HCT116 (cell line): ENCODE results near the gene PRMT3. TPM values are rescaled to one million over a fixed set of nuclear protein-coding genes. Genes with fewer than 3 reads are reported as not detected.

Experiments used
- ATAC-seq: fragments of 200-7000 bp; cut with Tn5 transposase; 2 replicates; pipeline ENCODE4 v1.9.1; 2020; ENCODE audit warnings: mild to moderate bottlenecking, moderate library complexity
- BruUV-seq: library from RNA; stranded (reverse); fragments of 400-500 nt; replicated peaks from 2 replicates; lab custom pipeline; 2021; lab: Mats Ljungman, UMichigan
- CTCF ChIA-PET: fragments of 300-600 bp; sonication (Branson Sonifier 250); formaldehyde crosslinking; loops from one replicate; lab custom pipeline; 2021; ENCODE audit warnings: antibody characterized with exemption; lab: Charles Lee
- POLR2A ChIA-PET: fragments of 300-600, 350-600 bp; sonication (Branson Sonifier 250); formaldehyde crosslinking; loops from one replicate; lab custom pipeline; 2021; ENCODE audit warnings: antibody characterized with exemption; lab: Charles Lee
- RAD21 ChIA-PET, 2 experiments: fragments of 300-600 bp; sonication (Branson Sonifier 250); formaldehyde crosslinking; loops; one replicate each; lab custom pipeline; 2023; ENCODE audit warnings: low total read pairs in 2 of 2; ENCODE audit not compliant: uncharacterized antibody in 2 of 2, unreplicated experiment in 2 of 2, low non-redundant PET in 1 of 2; lab: Charles Lee
- DNase-seq: peaks from one replicate; pipeline ENCODE4 v3.0.0-alpha.2; 2010; ENCODE audit warnings: low read depth, low spot score
- H2AFZ ChIP-seq: fragments of 200-600 bp; shearing (Covaris generic), sonication (generic); 2 replicates; pipeline ENCODE4 v1.6.1; 2017; ENCODE audit warnings: low read depth, mixed run types, mixed read lengths, antibody characterized with exemption, low read length; ENCODE audit not compliant: poor library complexity, severe bottlenecking
- H3K27ac ChIP-seq: 2 replicates; pipeline ENCODE4 v1.5.1; 2012; ENCODE audit warnings: low read depth, low read length
- H3K27me3 ChIP-seq: fragments of 200-600 bp; sonication (generic); 2 replicates; pipeline ENCODE4 v1.6.1; 2016; ENCODE audit warnings: mixed run types, low read length, mixed read lengths; ENCODE audit not compliant: insufficient read depth
- H3K36me3 ChIP-seq, 2 experiments: fragments of 200-500 bp in 1 of 2; fragments of 200-600 bp in 1 of 2; sonication (Bioruptor generic) in 1 of 2; sonication (generic) in 1 of 2; 2 replicates each; pipeline versions ENCODE4 v1.5.1 to v1.6.1; 2014 to 2016; ENCODE audit warnings: low read length in 2 of 2, inconsistent platforms in 1 of 2, mixed read lengths in 1 of 2, mixed run types in 1 of 2; ENCODE audit not compliant: insufficient read depth in 2 of 2, control insufficient read depth in 1 of 2
- H3K4me1 ChIP-seq, 2 experiments: fragments of 200-600 bp in 1 of 2; sonication (generic) in 1 of 2; 2 replicates each; pipeline versions ENCODE4 v1.5.1 to v1.6.1; 2012 to 2017; ENCODE audit warnings: low read length in 2 of 2, inconsistent platforms in 1 of 2, mild to moderate bottlenecking in 1 of 2, mixed read lengths in 1 of 2, mixed run types in 1 of 2, moderate library complexity in 1 of 2; ENCODE audit not compliant: insufficient read depth in 2 of 2, control insufficient read depth in 1 of 2
- H3K4me2 ChIP-seq: fragments of 200-600 bp; sonication (generic); 2 replicates; pipeline ENCODE4 v1.6.1; 2017; ENCODE audit warnings: mixed run types, low read length, mixed read lengths
- H3K4me3 ChIP-seq, 2 experiments: fragments of 200-600 bp in 1 of 2; sonication (generic) in 1 of 2; replicated peaks in 1 of 2; 2 replicates each; pipeline ENCODE4 v1.5.1; 2011 to 2016; ENCODE audit warnings: low read length in 2 of 2, control low read depth in 1 of 2, low read depth in 1 of 2, mild to moderate bottlenecking in 1 of 2, mixed read lengths in 1 of 2, mixed run types in 1 of 2
- H3K79me2 ChIP-seq: fragments of 200-600 bp; sonication (generic); 2 replicates; pipeline ENCODE4 v1.6.1; 2017; ENCODE audit warnings: mild to moderate bottlenecking, mixed run types, low read length, moderate library complexity, mixed read lengths; ENCODE audit not compliant: insufficient read depth
- H3K9ac ChIP-seq: fragments of 200-600 bp; sonication (generic); 2 replicates; pipeline ENCODE4 v1.6.1; 2016; ENCODE audit warnings: low read length, mixed read lengths
- H3K9me2 ChIP-seq: fragments of 200-600 bp; sonication (generic), shearing (Covaris generic); 2 replicates; pipeline ENCODE4 v1.6.1; 2017; ENCODE audit warnings: mixed run types, mild to moderate bottlenecking, moderate library complexity; ENCODE audit not compliant: insufficient read depth
- H3K9me3 ChIP-seq, 2 experiments: fragments of 200-500 bp in 1 of 2; fragments of 200-600 bp in 1 of 2; sonication (Bioruptor generic) in 1 of 2; sonication (generic) in 1 of 2; 2 replicates each; pipeline ENCODE4 v1.6.1; 2014 to 2017; ENCODE audit warnings: low read length in 2 of 2, mixed read lengths in 2 of 2, inconsistent platforms in 1 of 2, low read depth in 1 of 2, mild to moderate bottlenecking in 1 of 2, mixed run types in 1 of 2, moderate library complexity in 1 of 2; ENCODE audit not compliant: control insufficient read depth in 1 of 2, insufficient read depth in 1 of 2
- H4K20me1 ChIP-seq: fragments of 200-600 bp; sonication (generic), shearing (Covaris generic); 2 replicates; pipeline ENCODE4 v1.6.1; 2017; ENCODE audit warnings: mixed run types, mild to moderate bottlenecking, moderate library complexity; ENCODE audit not compliant: insufficient read depth
- CBX3 ChIP-seq: IDR thresholded peaks from 2 replicates; pipeline ENCODE4 v1.6.1; 2012; ENCODE audit warnings: low read depth
- EZH2 ChIP-seq: fragments of 200-600 bp; sonication (generic); IDR thresholded peaks from 2 replicates; pipeline ENCODE4 v1.6.1; 2017; ENCODE audit warnings: antibody characterized with exemption, mixed run types
- JUND ChIP-seq: IDR thresholded peaks from 2 replicates; pipeline ENCODE4 v1.6.1; 2012
- SIN3A ChIP-seq: IDR thresholded peaks from 2 replicates; pipeline ENCODE4 v1.6.1; 2012; ENCODE audit warnings: low read depth
- SP1 ChIP-seq: IDR thresholded peaks from 2 replicates; pipeline ENCODE4 v1.6.1; 2012; ENCODE audit warnings: low read depth
- SRF ChIP-seq: IDR thresholded peaks from 2 replicates; pipeline ENCODE4 v1.6.1; 2012; ENCODE audit warnings: low read depth
- TCF7L2 ChIP-seq: IDR thresholded peaks from 2 replicates; pipeline ENCODE4 v1.7.0; 2011; ENCODE audit warnings: borderline replicate concordance, inconsistent platforms; ENCODE audit not compliant: insufficient read depth, insufficient read length; ENCODE audit errors: extremely low read depth
- ZFX ChIP-seq: fragments of 450-650 bp; IDR thresholded peaks from 2 replicates; pipeline ENCODE4 v1.6.1; 2017
- intact Hi-C: fragments of 100-400 bp; cut with micrococcal nuclease; formaldehyde crosslinking; loops from 2 replicates; pipeline ENCODE4 v1.10.0; 2022
- total RNA-seq: library from RNA; stranded (reverse); gene quantifications from one replicate; pipeline ENCODE4 v1.2.1, GENCODE V29; 2021; ENCODE audit not compliant: unreplicated experiment
- TF ChIP-seq, protein P1 (sequence below), 3 experiments: fragments of 200-600 bp in 1 of 3; sonication (generic) in 1 of 3; IDR thresholded peaks in 2 of 3; conservative IDR thresholded peaks in 1 of 3; 2 replicates each; pipeline ENCODE4 v1.5.1; 2012 to 2017; ENCODE audit warnings: low read depth in 2 of 3, low read length in 2 of 3, antibody characterized with exemption in 1 of 3, borderline replicate concordance in 1 of 3, control low read depth in 1 of 3, mild to moderate bottlenecking in 1 of 3, mixed read lengths in 1 of 3, mixed run types in 1 of 3, moderate library complexity in 1 of 3; ENCODE audit not compliant: insufficient read depth in 1 of 3
- TF ChIP-seq, protein P2 (sequence below): IDR thresholded peaks from 2 replicates; pipeline ENCODE4 v1.6.1; 2012; ENCODE audit warnings: low read depth
- TF ChIP-seq, protein P3 (sequence below): IDR thresholded peaks from 2 replicates; pipeline ENCODE4 v1.6.1; 2012

Gene PRMT3
- total RNA-seq, 1 experiment from 2014 or later: 24.3 TPM

DNA sequence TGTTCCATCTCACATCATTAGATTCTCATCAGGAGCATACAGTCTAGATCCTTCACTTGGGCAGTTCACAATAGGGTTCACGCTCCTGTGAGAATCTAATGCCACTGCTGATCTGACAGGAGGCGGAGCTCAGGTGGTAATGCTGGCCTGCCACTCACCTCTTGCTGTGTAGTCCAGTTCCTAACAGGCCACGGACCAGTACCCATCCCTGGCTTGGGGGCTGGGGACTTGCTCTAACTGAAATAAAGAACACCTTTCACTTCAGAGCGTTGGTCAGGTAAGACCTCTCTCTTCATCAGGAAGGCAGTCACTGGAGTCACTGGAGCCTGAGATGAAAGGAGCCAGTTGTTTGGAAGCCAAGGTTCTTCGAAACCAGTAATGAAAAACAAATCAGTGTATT is 41.7 kb downstream of the PRMT3 start:
- CTCF ChIA-PET: no interaction called here

More for the DNA sequence above, 41.7 kb downstream of the PRMT3 start:
- TF ChIP-seq TCF7L2 (no peak), SP1 (no peak), SIN3A (no peak), SRF (no peak), CBX3 (no peak), EZH2 (no peak), ZFX (no peak), JUND (no peak)
- TF ChIP-seq, protein P1, sequence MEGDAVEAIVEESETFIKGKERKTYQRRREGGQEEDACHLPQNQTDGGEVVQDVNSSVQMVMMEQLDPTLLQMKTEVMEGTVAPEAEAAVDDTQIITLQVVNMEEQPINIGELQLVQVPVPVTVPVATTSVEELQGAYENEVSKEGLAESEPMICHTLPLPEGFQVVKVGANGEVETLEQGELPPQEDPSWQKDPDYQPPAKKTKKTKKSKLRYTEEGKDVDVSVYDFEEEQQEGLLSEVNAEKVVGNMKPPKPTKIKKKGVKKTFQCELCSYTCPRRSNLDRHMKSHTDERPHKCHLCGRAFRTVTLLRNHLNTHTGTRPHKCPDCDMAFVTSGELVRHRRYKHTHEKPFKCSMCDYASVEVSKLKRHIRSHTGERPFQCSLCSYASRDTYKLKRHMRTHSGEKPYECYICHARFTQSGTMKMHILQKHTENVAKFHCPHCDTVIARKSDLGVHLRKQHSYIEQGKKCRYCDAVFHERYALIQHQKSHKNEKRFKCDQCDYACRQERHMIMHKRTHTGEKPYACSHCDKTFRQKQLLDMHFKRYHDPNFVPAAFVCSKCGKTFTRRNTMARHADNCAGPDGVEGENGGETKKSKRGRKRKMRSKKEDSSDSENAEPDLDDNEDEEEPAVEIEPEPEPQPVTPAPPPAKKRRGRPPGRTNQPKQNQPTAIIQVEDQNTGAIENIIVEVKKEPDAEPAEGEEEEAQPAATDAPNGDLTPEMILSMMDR (IDR thresholded peaks at IDR 0.05 in 2 of 3, conservative IDR thresholded peaks at IDR 0.05 in 1 of 3; ENCODE audit: borderline replicate concordance in 1 of 3, insufficient read depth in 1 of 3, low read depth in 2 of 3, low read length in 2 of 3): no peak
- TF ChIP-seq, protein P2, sequence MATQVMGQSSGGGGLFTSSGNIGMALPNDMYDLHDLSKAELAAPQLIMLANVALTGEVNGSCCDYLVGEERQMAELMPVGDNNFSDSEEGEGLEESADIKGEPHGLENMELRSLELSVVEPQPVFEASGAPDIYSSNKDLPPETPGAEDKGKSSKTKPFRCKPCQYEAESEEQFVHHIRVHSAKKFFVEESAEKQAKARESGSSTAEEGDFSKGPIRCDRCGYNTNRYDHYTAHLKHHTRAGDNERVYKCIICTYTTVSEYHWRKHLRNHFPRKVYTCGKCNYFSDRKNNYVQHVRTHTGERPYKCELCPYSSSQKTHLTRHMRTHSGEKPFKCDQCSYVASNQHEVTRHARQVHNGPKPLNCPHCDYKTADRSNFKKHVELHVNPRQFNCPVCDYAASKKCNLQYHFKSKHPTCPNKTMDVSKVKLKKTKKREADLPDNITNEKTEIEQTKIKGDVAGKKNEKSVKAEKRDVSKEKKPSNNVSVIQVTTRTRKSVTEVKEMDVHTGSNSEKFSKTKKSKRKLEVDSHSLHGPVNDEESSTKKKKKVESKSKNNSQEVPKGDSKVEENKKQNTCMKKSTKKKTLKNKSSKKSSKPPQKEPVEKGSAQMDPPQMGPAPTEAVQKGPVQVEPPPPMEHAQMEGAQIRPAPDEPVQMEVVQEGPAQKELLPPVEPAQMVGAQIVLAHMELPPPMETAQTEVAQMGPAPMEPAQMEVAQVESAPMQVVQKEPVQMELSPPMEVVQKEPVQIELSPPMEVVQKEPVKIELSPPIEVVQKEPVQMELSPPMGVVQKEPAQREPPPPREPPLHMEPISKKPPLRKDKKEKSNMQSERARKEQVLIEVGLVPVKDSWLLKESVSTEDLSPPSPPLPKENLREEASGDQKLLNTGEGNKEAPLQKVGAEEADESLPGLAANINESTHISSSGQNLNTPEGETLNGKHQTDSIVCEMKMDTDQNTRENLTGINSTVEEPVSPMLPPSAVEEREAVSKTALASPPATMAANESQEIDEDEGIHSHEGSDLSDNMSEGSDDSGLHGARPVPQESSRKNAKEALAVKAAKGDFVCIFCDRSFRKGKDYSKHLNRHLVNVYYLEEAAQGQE: no peak
- TF ChIP-seq, protein P3, sequence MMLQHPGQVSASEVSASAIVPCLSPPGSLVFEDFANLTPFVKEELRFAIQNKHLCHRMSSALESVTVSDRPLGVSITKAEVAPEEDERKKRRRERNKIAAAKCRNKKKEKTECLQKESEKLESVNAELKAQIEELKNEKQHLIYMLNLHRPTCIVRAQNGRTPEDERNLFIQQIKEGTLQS: no peak
- Histone ChIP-seq H3K9me2 (no peaks in the 10 kb centered on the region), H4K20me1 (no peaks in the 10 kb centered on the region; the same call in 1 of the 2 replicates), H2AFZ (no peak overlapping the region), H3K9me3 (no peaks in the 10 kb centered on the region), H3K4me3 (no peak overlapping the region), H3K27ac (no peak overlapping the region), H3K4me1 (no peaks in the 10 kb centered on the region), H3K4me2 (no peak overlapping the region), H3K36me3 (peaks cover 0 to 4% of the 10 kb centered on the region in 2 experiments; a peak in 2 of 4 replicates), H3K27me3 (no peaks in the 10 kb centered on the region), H3K79me2 (peaks cover 5% of the 10 kb centered on the region; the same call in 1 of the 2 replicates), H3K9ac (no peak overlapping the region)
- POLR2A ChIA-PET: no interaction called here
- intact Hi-C loops: no loop called here
- ATAC-seq (no peak), DNase-seq (no peak)
- RAD21 ChIA-PET: no interaction called here
- BruUV-seq: no TSS peak
